ENCODE measurements around the gene RAPGEF5.

DNA sequence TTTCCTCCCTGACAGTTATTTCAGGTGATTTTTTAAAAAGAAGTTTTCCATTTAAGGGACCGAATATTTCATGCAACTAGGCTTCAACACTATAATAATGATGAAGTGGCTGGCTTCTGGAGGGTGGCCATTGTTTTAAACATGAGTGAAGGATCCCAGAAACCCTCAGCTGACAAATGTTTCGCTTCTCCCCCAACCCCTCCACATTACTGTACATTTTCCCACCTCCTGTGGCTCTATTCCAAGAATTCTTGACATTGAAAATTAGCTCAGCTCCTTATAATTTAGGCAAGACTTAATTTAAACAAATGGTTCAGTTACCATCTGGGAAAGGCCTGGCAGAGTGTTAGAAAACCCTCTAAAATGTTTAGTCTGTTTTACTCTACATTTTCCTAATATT is 281.4 kb downstream of the RAPGEF5 start:
- TF ChIP-seq, protein P1, sequence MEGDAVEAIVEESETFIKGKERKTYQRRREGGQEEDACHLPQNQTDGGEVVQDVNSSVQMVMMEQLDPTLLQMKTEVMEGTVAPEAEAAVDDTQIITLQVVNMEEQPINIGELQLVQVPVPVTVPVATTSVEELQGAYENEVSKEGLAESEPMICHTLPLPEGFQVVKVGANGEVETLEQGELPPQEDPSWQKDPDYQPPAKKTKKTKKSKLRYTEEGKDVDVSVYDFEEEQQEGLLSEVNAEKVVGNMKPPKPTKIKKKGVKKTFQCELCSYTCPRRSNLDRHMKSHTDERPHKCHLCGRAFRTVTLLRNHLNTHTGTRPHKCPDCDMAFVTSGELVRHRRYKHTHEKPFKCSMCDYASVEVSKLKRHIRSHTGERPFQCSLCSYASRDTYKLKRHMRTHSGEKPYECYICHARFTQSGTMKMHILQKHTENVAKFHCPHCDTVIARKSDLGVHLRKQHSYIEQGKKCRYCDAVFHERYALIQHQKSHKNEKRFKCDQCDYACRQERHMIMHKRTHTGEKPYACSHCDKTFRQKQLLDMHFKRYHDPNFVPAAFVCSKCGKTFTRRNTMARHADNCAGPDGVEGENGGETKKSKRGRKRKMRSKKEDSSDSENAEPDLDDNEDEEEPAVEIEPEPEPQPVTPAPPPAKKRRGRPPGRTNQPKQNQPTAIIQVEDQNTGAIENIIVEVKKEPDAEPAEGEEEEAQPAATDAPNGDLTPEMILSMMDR (IDR thresholded peaks at IDR 0.05) = no peak
- TF ChIP-seq POLR2A (IDR thresholded peaks at IDR 0.05) (no peak), EP300 (IDR thresholded peaks at IDR 0.05) (no peak)

All from stomach (tissue), 4 donors.